ENCODE measurements around the gene OR1S1.
"Not testable (repeated sequence)": the region's sequence is repeated elsewhere in the genome, so short reads cannot be mapped to it uniquely, and the experiment has no call there.

Gene OR1S1

GRCh38 chr11:58212420-58212819 lies at the start of gene OR1S1:
Gene OR1S1 (plus strand): TSS chr11:58212720.
- not testable (repeated sequence) for DNase-seq (ENCODE audit: low read depth in 2 of 2)

GRCh38 chr11:58164389-58164788 lies 48.1 kb upstream of the OR1S1 start:
- no peak for DNase-seq (ENCODE audit: low read depth in 2 of 2)

GRCh38 chr11:58164990-58165389 lies 47.5 kb upstream of the OR1S1 start:
- DNase-seq (ENCODE audit: low read depth in 2 of 2) = no peak

GRCh38 chr11:58165504-58166106 lies 46.9 kb upstream of the OR1S1 start:
- DNase-seq (ENCODE audit: low read depth in 2 of 2) = no peak

GRCh38 chr11:58177409-58178054 lies 35.0 kb upstream of the OR1S1 start:
- no peak for DNase-seq (ENCODE audit: low read depth in 2 of 2)

DNA sequence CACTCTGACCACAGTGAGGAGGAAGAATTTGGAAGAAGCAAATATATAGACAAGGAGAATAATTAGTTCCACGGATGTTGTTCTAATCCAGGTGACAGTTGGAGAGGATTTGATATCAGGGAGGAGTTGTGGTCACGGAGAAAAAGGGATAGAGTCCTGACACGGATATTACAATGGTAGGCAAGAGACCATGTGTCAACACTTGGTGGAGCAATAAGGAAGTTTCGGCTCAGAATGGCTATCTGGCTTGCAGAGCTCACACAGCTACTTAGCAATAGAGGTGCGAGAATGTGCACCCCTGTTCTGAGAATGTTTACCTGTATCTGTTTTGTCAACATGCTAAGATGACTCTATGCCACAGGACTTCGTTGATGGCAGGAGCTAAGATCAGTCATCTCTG lies 34.1 kb upstream of the OR1S1 start:
- DNase-seq (ENCODE audit: low read depth in 2 of 2) = no peak

- DNase-seq (ENCODE audit: low read depth in 2 of 2) = no peak
Measured at GRCh38 chr11:58179648-58180047, 32.9 kb upstream of the OR1S1 start.

DNA sequence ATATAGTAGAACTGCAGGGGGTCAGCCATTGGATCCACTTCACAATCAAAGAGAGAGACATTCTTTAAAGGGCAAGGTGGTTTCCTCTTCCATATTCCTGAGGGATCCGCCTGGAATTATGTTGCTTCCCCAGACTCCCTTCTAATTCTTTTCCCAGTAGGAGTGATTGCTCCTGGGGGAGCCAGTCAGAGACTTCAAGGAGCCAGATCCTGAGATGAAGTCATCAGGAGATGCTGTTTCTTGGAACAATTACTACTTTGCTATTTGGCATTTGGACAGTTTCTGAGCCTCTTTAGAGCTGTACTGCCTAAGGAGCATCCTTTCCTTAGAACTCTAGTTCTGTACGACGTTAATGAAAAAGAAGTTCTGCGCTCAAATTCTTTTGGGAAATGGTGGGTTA lies 25.6 kb upstream of the OR1S1 start:
- DNase-seq (ENCODE audit: low read depth in 2 of 2) = no peak

- no peak for DNase-seq (ENCODE audit: low read depth in 2 of 2)
Measured at GRCh38 chr11:58188770-58189169, 23.8 kb upstream of the OR1S1 start, which contains the start of gene OR9Q2. Gene OR9Q2 (plus strand): TSS chr11:58189070. CDS start chr11:58190491, 1,421 bp downstream.

DNA sequence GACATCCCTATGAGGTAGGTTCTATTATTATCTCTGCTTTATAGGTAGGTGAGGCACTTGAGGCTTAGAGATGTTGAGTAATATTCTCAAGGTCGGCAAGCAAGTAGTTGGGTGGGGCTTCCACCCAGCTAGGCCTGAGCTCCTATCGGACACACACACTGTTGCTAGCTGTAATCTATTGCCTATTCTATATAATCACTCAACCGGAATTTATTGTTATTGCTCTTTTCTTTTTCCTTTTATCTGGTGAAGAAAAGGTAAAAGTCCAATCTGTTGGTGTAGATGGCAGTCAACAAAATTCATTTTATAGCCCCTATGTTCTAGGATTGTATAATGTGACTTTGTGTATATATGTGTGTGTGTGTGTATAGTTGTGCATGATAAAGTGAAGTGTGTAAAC lies 20.3 kb upstream of the OR1S1 start:
- DNase-seq (ENCODE audit: low read depth in 2 of 2) = no peak

GRCh38 chr11:58193391-58193790 lies 19.1 kb upstream of the OR1S1 start:
- no peak for DNase-seq (ENCODE audit: low read depth in 2 of 2)

DNA sequence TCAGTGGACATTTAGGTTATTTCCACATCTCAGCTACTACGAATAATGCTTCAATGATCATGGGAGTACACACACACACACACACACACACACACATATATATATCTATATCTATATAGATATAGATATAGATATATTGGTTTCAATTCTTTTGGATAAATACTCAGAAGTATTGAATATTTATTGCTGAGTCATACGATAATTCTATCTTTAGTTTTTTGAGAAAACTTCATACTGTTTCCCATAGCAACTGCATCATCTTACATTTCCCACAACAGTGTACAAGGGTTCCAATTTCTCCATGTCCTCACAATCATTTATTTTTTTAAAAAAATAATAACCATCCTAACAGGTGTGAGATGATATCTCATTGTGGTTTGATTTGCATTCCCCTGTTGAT lies 16.6 kb upstream of the OR1S1 start:
- DNase-seq (ENCODE audit: low read depth in 2 of 2) = no peak

GRCh38 chr11:58199271-58199670 lies 13.2 kb upstream of the OR1S1 start:
- DNase-seq (ENCODE audit: low read depth in 2 of 2) = no peak

DNA sequence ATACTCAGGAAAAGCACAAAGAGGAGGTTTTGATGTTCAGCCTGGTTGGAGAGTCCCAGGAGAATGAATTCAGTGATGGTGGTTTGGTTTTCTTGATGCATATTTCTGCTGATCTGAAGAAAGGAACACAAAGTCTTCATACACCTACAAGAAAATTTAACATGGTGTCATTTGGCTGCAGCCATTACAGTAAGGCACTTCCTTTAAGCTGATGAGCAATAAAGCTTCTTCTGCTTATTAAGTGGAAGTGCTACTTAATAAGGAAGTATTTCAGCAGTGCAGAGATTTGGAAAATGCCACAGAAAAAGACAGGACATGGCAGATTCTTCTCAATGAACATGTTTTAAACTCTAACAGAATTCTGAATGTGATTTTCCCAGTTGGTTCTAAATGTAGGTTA lies 8.5 kb upstream of the OR1S1 start, which contains the start of gene OR1S2:
Gene OR1S2, minus strand, starts transcription at position 101 of the 400 bp plus-strand sequence. Its CDS starts 0 bp downstream, at position 101.
- DNase-seq (ENCODE audit: low read depth in 2 of 2) = no peak

DNA sequence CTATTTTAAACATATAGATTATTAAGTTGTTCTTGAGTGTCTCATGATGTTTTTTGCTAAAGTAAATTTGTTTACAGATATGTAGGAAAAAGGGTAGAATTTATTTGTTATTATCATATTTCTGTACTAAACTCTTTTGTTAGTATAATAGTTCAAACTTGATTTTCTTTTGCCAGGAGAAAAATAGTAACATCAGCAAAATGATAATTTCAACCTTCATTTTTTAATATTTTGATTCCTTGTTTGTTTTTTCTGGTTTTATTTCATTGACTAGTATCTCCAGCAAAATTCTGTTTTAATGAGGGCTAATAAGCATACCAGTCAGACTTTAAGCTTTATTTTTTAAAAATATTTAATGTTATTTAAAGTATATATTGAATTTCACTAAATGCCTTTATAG lies 4.0 kb downstream of the OR1S1 start:
- DNase-seq (ENCODE audit: low read depth in 2 of 2) = no peak

- no peak for DNase-seq (ENCODE audit: low read depth in 2 of 2)
Measured at GRCh38 chr11:58222721-58223120, 10.2 kb downstream of the OR1S1 start.

GRCh38 chr11:58227956-58228615 lies 15.6 kb downstream of the OR1S1 start:
- DNase-seq (ENCODE audit: low read depth in 2 of 2) = no peak

GRCh38 chr11:58243954-58244353 lies 31.4 kb downstream of the OR1S1 start:
- DNase-seq (ENCODE audit: low read depth in 2 of 2) = no peak

DNA sequence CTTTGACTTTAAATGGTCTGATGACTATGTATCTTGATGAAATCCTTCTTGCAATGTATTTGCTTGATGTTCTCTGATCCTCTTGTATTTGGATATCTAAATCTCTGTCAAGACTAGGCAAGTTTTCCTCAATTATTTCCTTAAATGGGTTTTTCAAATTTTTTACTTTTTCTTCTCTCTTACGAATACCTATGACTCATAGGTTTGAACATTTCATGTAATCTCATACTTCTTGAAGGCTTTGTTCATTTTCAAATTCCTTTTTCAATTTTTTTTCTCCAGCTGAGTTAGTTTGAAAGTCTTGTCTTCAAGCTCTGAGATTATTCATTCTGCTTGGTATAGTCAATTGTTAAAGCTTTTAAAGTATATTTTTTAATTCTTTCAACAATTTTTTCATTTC lies 42.4 kb downstream of the OR1S1 start:
- DNase-seq (ENCODE audit: low read depth in 2 of 2) = no peak

DNA sequence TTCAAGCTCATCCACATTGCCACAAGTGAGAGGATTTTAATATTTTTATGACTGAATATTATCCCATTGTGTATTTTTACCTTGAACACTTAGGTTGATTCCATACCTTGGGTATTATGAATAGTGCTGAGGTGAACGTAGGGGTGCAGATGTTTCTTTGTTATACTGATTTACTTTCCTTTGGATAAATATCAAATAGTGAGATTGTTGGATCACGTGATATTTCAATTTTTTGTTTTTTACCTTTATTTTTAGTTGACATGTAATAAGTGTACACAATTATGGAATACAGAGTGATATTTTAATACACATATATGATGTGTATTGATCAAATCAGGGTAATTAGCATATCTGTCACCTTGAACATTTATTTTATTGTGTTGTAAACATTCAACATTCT lies 47.5 kb downstream of the OR1S1 start:
- DNase-seq (ENCODE audit: low read depth in 2 of 2) = no peak
